PC-9 (cell line): Measurements from ENCODE around the gene LUZP1. TPM values are rescaled to one million over a fixed set of nuclear protein-coding genes. Genes with fewer than 3 reads are reported as not detected.
"Not testable (repeated sequence)": the region's sequence is repeated elsewhere in the genome, so short reads cannot be mapped to it uniquely, and the experiment has no call there.

ENCODE experiments used
- BruUV-seq: library from RNA; stranded (reverse); fragments of 400-500 nt; replicated peaks from 2 replicates; lab custom pipeline; 2021; lab: Mats Ljungman, UMichigan
- CTCF ChIA-PET: fragments of 300-600 bp; sonication (Branson Sonifier 250); formaldehyde crosslinking; loops from one replicate; lab custom pipeline; 2022; ENCODE audit warnings: antibody characterized with exemption; lab: Charles Lee
- POLR2A ChIA-PET: fragments of 300-600 bp; sonication (Branson Sonifier 250); formaldehyde crosslinking; loops from one replicate; lab custom pipeline; 2022; ENCODE audit warnings: antibody characterized with exemption; ENCODE audit not compliant: unreplicated experiment; lab: Charles Lee
- DNase-seq, 2 experiments: peaks; one replicate each; pipeline versions ENCODE4 v3.0.0 to v3.0.0-alpha.2; 2015 to 2022; ENCODE audit warnings: mixed read lengths in 1 of 2
- H2AFZ ChIP-seq: fragments of 200-600 bp; sonication (generic); 2 replicates; pipeline ENCODE4 v1.8.1; 2017; ENCODE audit warnings: antibody characterized with exemption
- H3F3A ChIP-seq: fragments of 200-600 bp; sonication (generic); 2 replicates; pipeline ENCODE4 v1.8.1; 2017; ENCODE audit warnings: antibody characterized with exemption, mild to moderate bottlenecking, low read depth; ENCODE audit not compliant: insufficient read depth
- H3K27ac ChIP-seq: fragments of 200-600 bp; sonication (generic); 2 replicates; pipeline ENCODE4 v1.6.1; 2016; ENCODE audit warnings: mixed run types
- H3K27me3 ChIP-seq: fragments of 200-600 bp; sonication (generic); 2 replicates; pipeline ENCODE4 v1.6.1; 2016; ENCODE audit warnings: low read depth, mixed run types; ENCODE audit not compliant: insufficient read depth
- H3K36me3 ChIP-seq: fragments of 200-600 bp; sonication (generic); 2 replicates; pipeline ENCODE4 v1.6.1; 2016; ENCODE audit warnings: low read depth, mixed run types
- H3K4me1 ChIP-seq: fragments of 200-600 bp; sonication (generic); replicated peaks from 2 replicates; pipeline ENCODE4 v1.6.1; 2016; ENCODE audit warnings: mixed run types; ENCODE audit not compliant: insufficient read depth
- H3K4me2 ChIP-seq: fragments of 200-600 bp; sonication (generic); 2 replicates; pipeline ENCODE4 v1.6.1; 2017; ENCODE audit warnings: mixed run types
- H3K4me3 ChIP-seq: fragments of 200-600 bp; sonication (generic); 2 replicates; pipeline ENCODE4 v1.6.1; 2016; ENCODE audit warnings: mixed run types
- H3K79me2 ChIP-seq: fragments of 200-600 bp; sonication (generic); 2 replicates; pipeline ENCODE4 v1.6.1; 2017; ENCODE audit warnings: low read depth, mixed run types
- H3K9me2 ChIP-seq: fragments of 200-600 bp; sonication (generic); 2 replicates; pipeline ENCODE4 v1.8.1; 2017; ENCODE audit warnings: mild to moderate bottlenecking; ENCODE audit not compliant: insufficient read depth
- H3K9me3 ChIP-seq: fragments of 200-600 bp; sonication (generic); 2 replicates; pipeline ENCODE4 v1.8.1; 2016; ENCODE audit warnings: low read depth; ENCODE audit not compliant: insufficient read depth
- H4K20me1 ChIP-seq: fragments of 200-600 bp; sonication (generic); 2 replicates; pipeline ENCODE4 v1.8.1; 2017; ENCODE audit not compliant: insufficient read depth
- EZH2 ChIP-seq: fragments of 200-600 bp; sonication (generic); IDR thresholded peaks from 2 replicates; pipeline ENCODE4 v1.8.0; 2017; ENCODE audit warnings: antibody characterized with exemption, low read depth
- intact Hi-C: fragments of 100-400 bp; cut with micrococcal nuclease; formaldehyde crosslinking; loops from one replicate; pipeline ENCODE4 v1.10.0; 2022; ENCODE audit not compliant: unreplicated experiment
- total RNA-seq: library from RNA; stranded (reverse); gene quantifications from 2 replicates; pipeline ENCODE4 v1.2.3, GENCODE V29; 2021
- TF ChIP-seq, protein P1 (sequence below): fragments of 200-600 bp; sonication (generic); conservative IDR thresholded peaks from 2 replicates; pipeline ENCODE4 v1.6.1; 2017; ENCODE audit warnings: mixed run types, antibody characterized with exemption, mild to moderate bottlenecking, moderate library complexity

The LUZP1 gene
- total RNA-seq, 1 experiment from 2014 or later, result 35.0 TPM

DNA sequence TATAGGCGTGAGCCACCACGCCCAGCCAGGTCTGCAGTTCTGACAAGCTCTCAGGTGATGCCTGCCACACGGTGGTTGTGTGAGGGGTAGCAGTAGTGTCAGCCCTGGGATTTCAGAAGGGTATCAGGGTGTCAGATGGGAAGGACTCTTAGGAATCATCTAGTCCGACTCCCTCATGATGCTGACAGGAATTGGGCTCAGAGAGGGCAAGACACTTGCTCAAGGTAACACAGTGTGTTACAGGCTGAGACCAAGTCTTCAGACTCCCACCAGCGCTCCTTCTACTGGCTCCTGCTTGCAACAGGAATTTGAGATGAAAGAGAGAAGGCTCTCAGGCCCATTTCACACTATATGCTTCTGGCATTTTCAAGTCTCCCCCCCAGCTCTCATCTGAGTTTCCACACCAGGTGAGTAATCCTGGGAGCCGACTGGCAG lies 41.7 kb upstream of the LUZP1 start:
- ChIA-PET CTCF (no interaction called here), POLR2A (no interaction called here)
- Histone ChIP-seq H3K27me3 (no peaks in the 10 kb centered on the region), H2AFZ (no peak overlapping the region), H3K27ac (peak overlapping the region; percentile 48), H3K4me2 (no peak overlapping the region), H3K9me2 (no peaks in the 10 kb centered on the region), H4K20me1 (no peaks in the 10 kb centered on the region), H3K79me2 (0 out of 2 replicates have a peak, but pooled peaks cover 2% of the 10 kb centered on the region), H3K4me3 (no peak overlapping the region), H3K4me1 (peaks cover 11% of the 10 kb centered on the region), H3K9me3 (no peaks in the 10 kb centered on the region), H3K36me3 (no peaks in the 10 kb centered on the region), H3F3A (peaks cover 15% of the 10 kb centered on the region; the same call in 1 of the 2 replicates)
- no TSS peak for BruUV-seq
- intact Hi-C loops, result no loop called here
- DNase-seq, result peak in 1 of 2 experiments; percentile 40
- no peak for TF ChIP-seq EZH2
- TF ChIP-seq, protein P1, sequence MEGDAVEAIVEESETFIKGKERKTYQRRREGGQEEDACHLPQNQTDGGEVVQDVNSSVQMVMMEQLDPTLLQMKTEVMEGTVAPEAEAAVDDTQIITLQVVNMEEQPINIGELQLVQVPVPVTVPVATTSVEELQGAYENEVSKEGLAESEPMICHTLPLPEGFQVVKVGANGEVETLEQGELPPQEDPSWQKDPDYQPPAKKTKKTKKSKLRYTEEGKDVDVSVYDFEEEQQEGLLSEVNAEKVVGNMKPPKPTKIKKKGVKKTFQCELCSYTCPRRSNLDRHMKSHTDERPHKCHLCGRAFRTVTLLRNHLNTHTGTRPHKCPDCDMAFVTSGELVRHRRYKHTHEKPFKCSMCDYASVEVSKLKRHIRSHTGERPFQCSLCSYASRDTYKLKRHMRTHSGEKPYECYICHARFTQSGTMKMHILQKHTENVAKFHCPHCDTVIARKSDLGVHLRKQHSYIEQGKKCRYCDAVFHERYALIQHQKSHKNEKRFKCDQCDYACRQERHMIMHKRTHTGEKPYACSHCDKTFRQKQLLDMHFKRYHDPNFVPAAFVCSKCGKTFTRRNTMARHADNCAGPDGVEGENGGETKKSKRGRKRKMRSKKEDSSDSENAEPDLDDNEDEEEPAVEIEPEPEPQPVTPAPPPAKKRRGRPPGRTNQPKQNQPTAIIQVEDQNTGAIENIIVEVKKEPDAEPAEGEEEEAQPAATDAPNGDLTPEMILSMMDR, result peak; percentile 61

GRCh38 chr1:23209770-23210169 lies 41.1 kb upstream of the LUZP1 start:
- H3K36me3 ChIP-seq, result no peaks in the 10 kb centered on the region
- POLR2A ChIA-PET, result interaction anchor here (0.8 kb wide), 1 partner anchor 568 kb away, joined by 3 read pairs; no protein-coding TSS in a partner anchor
- H3K27me3 ChIP-seq, result no peaks in the 10 kb centered on the region
- no peak for DNase-seq
- no peak overlapping the region for H3K4me3 ChIP-seq
- peaks cover 15% of the 10 kb centered on the region; the same call in 1 of the 2 replicates for H3F3A ChIP-seq
- no TSS peak for BruUV-seq
- H2AFZ ChIP-seq, result no peak overlapping the region
- H3K27ac ChIP-seq, result 0 out of 2 replicates have a peak overlapping the region, but pooled peaks have one; percentile 32
- CTCF ChIA-PET, result no interaction called here
- H3K9me3 ChIP-seq, result no peaks in the 10 kb centered on the region
- H3K4me1 ChIP-seq, result peaks cover 5% of the 10 kb centered on the region
- no peak overlapping the region for H3K4me2 ChIP-seq
- H3K79me2 ChIP-seq, result no peaks in the 10 kb centered on the region
- H3K9me2 ChIP-seq, result no peaks in the 10 kb centered on the region
- H4K20me1 ChIP-seq, result no peaks in the 10 kb centered on the region
- intact Hi-C loops, result no loop called here
- TF ChIP-seq, protein P1, result no peak
- TF ChIP-seq EZH2, result no peak

DNA sequence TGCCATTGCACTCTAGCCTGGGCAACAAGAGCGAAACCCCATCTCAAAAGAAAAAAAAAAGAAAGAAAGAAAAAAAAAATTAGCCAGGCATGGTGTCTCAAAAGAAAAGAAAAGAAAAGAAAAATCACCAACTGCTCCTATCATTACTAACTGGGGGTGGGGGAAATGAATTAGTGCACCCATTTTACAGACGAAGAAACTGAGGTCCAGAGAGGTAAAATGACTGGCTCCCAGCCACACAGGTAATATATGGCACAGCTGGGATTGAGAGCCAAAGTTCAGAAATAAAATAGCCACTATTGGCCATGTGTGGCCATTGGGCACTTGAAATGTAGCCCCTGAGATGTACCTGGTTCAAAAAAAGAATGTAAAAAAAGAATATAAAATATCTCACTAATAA lies 39.9 kb upstream of the LUZP1 start:
- H3K9me3 ChIP-seq, result no peaks in the 10 kb centered on the region
- no peak overlapping the region for H3K27ac ChIP-seq
- H3K9me2 ChIP-seq, result no peaks in the 10 kb centered on the region
- no peak overlapping the region for H3K4me3 ChIP-seq
- H3K27me3 ChIP-seq, result no peaks in the 10 kb centered on the region
- intact Hi-C loops, result no loop called here
- H2AFZ ChIP-seq, result no peak overlapping the region
- POLR2A ChIA-PET, result no interaction called here
- no TSS peak for BruUV-seq
- H4K20me1 ChIP-seq, result no peaks in the 10 kb centered on the region
- CTCF ChIA-PET, result no interaction called here
- no peak overlapping the region for H3K4me2 ChIP-seq
- no peaks in the 10 kb centered on the region for H3K36me3 ChIP-seq
- H3F3A ChIP-seq, result peaks cover 15% of the 10 kb centered on the region; the same call in 1 of the 2 replicates
- no peak for DNase-seq
- TF ChIP-seq, protein P1, result no peak
- no peak for TF ChIP-seq EZH2
- no peaks in the 10 kb centered on the region; the same call in 1 of the 2 replicates for H3K4me1 ChIP-seq
- no peaks in the 10 kb centered on the region for H3K79me2 ChIP-seq

DNA sequence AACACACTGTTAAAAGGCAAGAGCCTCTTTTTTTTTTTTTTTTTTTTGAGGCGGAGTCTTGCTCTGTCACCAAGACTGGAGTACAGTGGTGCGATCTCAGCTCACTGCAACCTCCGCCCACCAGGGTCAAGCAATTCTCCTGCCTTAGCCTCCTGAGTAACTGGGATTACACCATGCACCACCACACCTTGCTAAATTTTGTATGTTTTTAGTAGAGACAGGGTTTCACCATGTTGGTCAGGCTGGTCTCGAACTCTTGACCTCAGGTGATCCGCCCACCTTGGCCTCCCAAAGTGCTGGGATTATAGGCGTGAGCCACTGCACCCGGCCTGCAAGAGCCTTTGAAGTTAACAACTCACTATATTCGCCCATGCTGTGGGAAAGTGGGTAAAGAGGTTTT lies 39.1 kb upstream of the LUZP1 start:
- H3K27me3 ChIP-seq, H4K20me1 ChIP-seq, CTCF ChIA-PET, H2AFZ ChIP-seq, H3K36me3 ChIP-seq, BruUV-seq, H3K4me2 ChIP-seq, H3K9me3 ChIP-seq, H3K4me1 ChIP-seq, H3K9me2 ChIP-seq, H3K27ac ChIP-seq, intact Hi-C loops, H3K79me2 ChIP-seq, H3K4me3 ChIP-seq, DNase-seq: not testable (repeated sequence)
- POLR2A ChIA-PET, result interaction anchor here (0.6 kb wide), 1 partner anchor 88 kb away, joined by 32 read pairs; no protein-coding TSS in a partner anchor
- peaks cover 15% of the 10 kb centered on the region; the same call in 1 of the 2 replicates for H3F3A ChIP-seq
